NB4 (cell line): ENCODE measurements around the gene HTT.

Experiments used
- DNase-seq: peaks from one replicate; pipeline ENCODE4 v3.0.0; 2010; ENCODE audit warnings: low read depth
- H3K4me3 ChIP-seq: one replicate; pipeline ENCODE4 v1.5.1; 2011; ENCODE audit warnings: mild to moderate bottlenecking, low read depth, low read length, moderate library complexity
- MYC ChIP-seq: IDR thresholded peaks from 2 replicates; pipeline ENCODE4 v1.6.1; 2011; ENCODE audit warnings: low read depth, low read length
- POLR2A ChIP-seq: IDR thresholded peaks from 2 replicates; pipeline ENCODE4 v1.6.1; 2011; ENCODE audit warnings: mild to moderate bottlenecking; ENCODE audit not compliant: insufficient read length; ENCODE audit errors: extremely low read depth
- TF ChIP-seq, protein P1 (sequence below): IDR thresholded peaks from one replicate; pipeline ENCODE4 v1.5.1; 2012; ENCODE audit warnings: low read depth, low read length
- TF ChIP-seq, protein P2 (sequence below): IDR thresholded peaks from 2 replicates; pipeline ENCODE4 v1.6.1; 2011; ENCODE audit warnings: low read depth, low read length

Gene HTT

GRCh38 chr4:3074846-3075651 lies 568 bp downstream of the HTT start:
- DNase-seq = peak; percentile 93
- TF ChIP-seq POLR2A = peak; percentile 32
- TF ChIP-seq MYC = no peak
- H3K4me3 ChIP-seq = peak overlapping the region; percentile 82

DNA sequence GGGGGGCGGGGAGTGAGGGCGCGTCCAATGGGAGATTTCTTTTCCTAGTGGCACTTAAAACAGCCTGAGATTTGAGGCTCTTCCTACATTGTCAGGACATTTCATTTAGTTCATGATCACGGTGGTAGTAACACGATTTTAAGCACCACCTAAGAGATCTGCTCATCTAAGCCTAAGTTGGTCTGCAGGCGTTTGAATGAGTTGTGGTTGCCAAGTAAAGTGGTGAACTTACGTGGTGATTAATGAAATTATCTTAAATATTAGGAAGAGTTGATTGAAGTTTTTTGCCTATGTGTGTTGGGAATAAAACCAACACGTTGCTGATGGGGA lies 1.1 kb downstream of the HTT start:
- DNase-seq = no peak
- H3K4me3 ChIP-seq = peak overlapping the region; percentile 82
- TF ChIP-seq MYC (no peak), POLR2A (no peak)
- TF ChIP-seq, protein P1, sequence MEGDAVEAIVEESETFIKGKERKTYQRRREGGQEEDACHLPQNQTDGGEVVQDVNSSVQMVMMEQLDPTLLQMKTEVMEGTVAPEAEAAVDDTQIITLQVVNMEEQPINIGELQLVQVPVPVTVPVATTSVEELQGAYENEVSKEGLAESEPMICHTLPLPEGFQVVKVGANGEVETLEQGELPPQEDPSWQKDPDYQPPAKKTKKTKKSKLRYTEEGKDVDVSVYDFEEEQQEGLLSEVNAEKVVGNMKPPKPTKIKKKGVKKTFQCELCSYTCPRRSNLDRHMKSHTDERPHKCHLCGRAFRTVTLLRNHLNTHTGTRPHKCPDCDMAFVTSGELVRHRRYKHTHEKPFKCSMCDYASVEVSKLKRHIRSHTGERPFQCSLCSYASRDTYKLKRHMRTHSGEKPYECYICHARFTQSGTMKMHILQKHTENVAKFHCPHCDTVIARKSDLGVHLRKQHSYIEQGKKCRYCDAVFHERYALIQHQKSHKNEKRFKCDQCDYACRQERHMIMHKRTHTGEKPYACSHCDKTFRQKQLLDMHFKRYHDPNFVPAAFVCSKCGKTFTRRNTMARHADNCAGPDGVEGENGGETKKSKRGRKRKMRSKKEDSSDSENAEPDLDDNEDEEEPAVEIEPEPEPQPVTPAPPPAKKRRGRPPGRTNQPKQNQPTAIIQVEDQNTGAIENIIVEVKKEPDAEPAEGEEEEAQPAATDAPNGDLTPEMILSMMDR = no peak
- TF ChIP-seq, protein P2, sequence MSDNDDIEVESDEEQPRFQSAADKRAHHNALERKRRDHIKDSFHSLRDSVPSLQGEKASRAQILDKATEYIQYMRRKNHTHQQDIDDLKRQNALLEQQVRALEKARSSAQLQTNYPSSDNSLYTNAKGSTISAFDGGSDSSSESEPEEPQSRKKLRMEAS = no peak

- no peak for TF ChIP-seq MYC
- TF ChIP-seq POLR2A = no peak
- TF ChIP-seq, protein P1 = no peak
- TF ChIP-seq, protein P2 = no peak
- DNase-seq = no peak
- H3K4me3 ChIP-seq = no peak overlapping the region
These were observed 3.3 kb downstream of the HTT start for GRCh38 chr4:3077796-3078195.

DNA sequence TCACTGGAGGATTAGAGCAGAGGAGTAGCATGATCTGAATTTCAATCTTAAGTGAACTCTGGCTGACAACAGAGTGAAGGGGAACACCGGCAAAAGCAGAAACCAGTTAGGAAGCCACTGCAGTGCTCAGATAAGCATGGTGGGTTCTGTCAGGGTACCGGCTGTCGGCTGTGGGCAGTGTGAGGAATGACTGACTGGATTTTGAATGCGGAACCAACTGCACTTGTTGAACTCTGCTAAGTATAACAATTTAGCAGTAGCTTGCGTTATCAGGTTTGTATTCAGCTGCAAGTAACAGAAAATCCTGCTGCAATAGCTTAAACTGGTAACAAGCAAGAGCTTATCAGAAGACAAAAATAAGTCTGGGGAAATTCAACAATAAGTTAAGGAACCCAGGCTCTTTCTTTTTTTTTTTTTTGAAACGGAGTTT lies 5.2 kb downstream of the HTT start:
- TF ChIP-seq, protein P2 = no peak
- TF ChIP-seq POLR2A (no peak), MYC (no peak)
- TF ChIP-seq, protein P1 = no peak
- no peak overlapping the region for H3K4me3 ChIP-seq
- DNase-seq = no peak

GRCh38 chr4:3082925-3083515 lies 8.5 kb downstream of the HTT start:
- no peak for TF ChIP-seq POLR2A
- TF ChIP-seq, protein P1 = no peak
- TF ChIP-seq MYC = no peak
- TF ChIP-seq, protein P2 = no peak
- no peak for DNase-seq
- no peak overlapping the region for H3K4me3 ChIP-seq

DNA sequence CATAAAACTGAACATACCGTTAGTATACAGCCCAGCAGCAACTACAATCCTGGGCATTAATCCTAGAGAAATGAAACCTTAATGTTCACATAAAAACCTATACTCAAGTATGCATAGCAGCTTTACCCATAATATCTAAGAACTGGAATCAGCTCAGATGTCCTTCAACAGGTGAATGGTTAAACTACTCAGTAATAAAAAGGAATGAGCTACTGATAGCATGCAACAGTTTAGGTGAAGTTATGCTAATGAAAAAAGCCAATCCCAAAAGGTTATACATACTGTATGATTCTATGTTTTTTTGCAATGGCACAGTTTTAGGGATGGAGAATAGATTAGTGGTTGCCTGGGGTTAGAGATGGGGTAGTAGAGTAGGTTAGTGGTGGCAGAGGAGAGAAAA lies 9.3 kb downstream of the HTT start:
- DNase-seq = no peak
- no peak overlapping the region for H3K4me3 ChIP-seq
- TF ChIP-seq POLR2A = no peak
- TF ChIP-seq MYC = no peak
- TF ChIP-seq, protein P2 = no peak
- TF ChIP-seq, protein P1 = no peak
